Kidney (tissue), 14 donors: ENCODE data around the gene B3GNT7. TPM values are rescaled to one million over a fixed set of nuclear protein-coding genes. Genes with fewer than 3 reads are reported as not detected.
"Not testable (repeated sequence)": the region's sequence is repeated elsewhere in the genome, so short reads cannot be mapped to it uniquely, and the experiment has no call there.

Source experiments
- DNase-seq, 5 donors: peaks; one replicate each; pipeline ENCODE4 v3.0.0-alpha.2; 2013 to 2020
- FAIRE-seq: peaks from 2 replicates; lab custom pipeline; 2012; peaks lifted over from hg19 to GRCh38; lab: Jason Lieb, UNC
- H3K27ac ChIP-seq, 2 donors: one replicate each; pipeline ENCODE4 v1.7.0; 2013; ENCODE audit warnings: low read depth in 2 of 2, low read length in 2 of 2, inconsistent platforms in 1 of 2
- H3K27me3 ChIP-seq: one replicate; pipeline ENCODE4 v1.7.1; 2013; ENCODE audit warnings: low read length, inconsistent platforms; ENCODE audit not compliant: control insufficient read depth, insufficient read depth
- H3K36me3 ChIP-seq, 3 donors: one replicate each; pipeline versions ENCODE4 v1.7.0 to v1.7.1; 2013; ENCODE audit warnings: low read length in 3 of 3, control low read depth in 1 of 3, inconsistent platforms in 1 of 3; ENCODE audit not compliant: insufficient read depth in 3 of 3, control insufficient read depth in 2 of 3
- H3K4me1 ChIP-seq, 3 donors: one replicate each; pipeline versions ENCODE4 v1.7.0 to v1.7.1; 2013; ENCODE audit warnings: low read length in 3 of 3, inconsistent platforms in 1 of 3, low read depth in 1 of 3; ENCODE audit not compliant: control insufficient read depth in 2 of 3, insufficient read depth in 2 of 3
- H3K4me3 ChIP-seq, 3 donors: one replicate each; pipeline versions ENCODE4 v1.7.0 to v1.8.1; 2013; ENCODE audit warnings: low read length in 3 of 3, control low read depth in 1 of 3, inconsistent platforms in 1 of 3
- H3K9ac ChIP-seq, 3 donors: one replicate each; pipeline versions ENCODE4 v1.7.0 to v1.7.1; 2013; ENCODE audit warnings: low read length in 3 of 3, control low read depth in 1 of 3, inconsistent platforms in 1 of 3
- H3K9me3 ChIP-seq, 3 donors: one replicate each; pipeline versions ENCODE4 v1.7.0 to v1.7.1; 2013; ENCODE audit warnings: low read length in 3 of 3, control low read depth in 1 of 3, inconsistent platforms in 1 of 3; ENCODE audit not compliant: control insufficient read depth in 2 of 3, insufficient read depth in 1 of 3
- intact Hi-C: fragments of 100-400 bp; cut with DNase I; formaldehyde crosslinking; loops from one replicate; pipeline ENCODE4 v1.11.1; 2022
- polyA plus RNA-seq: library from polyadenylated mRNA; stranded (reverse); fragments of 350-450 nt; fragmentation: Illumina TruSeq; extraction: RNeasy Lipid Tissue Mini Kit (QIAGEN cat#74804); gene quantifications from one replicate; pipeline ENCODE4 v1.2.3, GENCODE V29; 2014; ENCODE audit warnings: low read depth, low replicate concordance; ENCODE audit not compliant: insufficient read depth
- total RNA-seq: library from RNA; stranded (reverse); fragmentation: NEBNext Ultra II Directional; extraction: Animal tissue kit (Norgen Biotek cat#: 25700); gene quantifications from one replicate; pipeline ENCODE4 v1.2.1, GENCODE V29; 2021
- TF ChIP-seq, protein P1 (sequence below): IDR thresholded peaks from 3 replicates; pipeline ENCODE4 v1.5.1; 2012; ENCODE audit warnings: mild to moderate bottlenecking, moderate library complexity, borderline replicate concordance; ENCODE audit not compliant: insufficient read depth; ENCODE audit errors: extremely low read depth
- donor health status: control.
- donor health status: control.
- donor health status: control.
- donor health status: control.
- donor health status: control.
- donor health status: DM: yes; HTN: yes; CAD: no.
- donor health status: Normal renal cell carcinoma (clear cell type).

B3GNT7 gene
- total and polyA plus RNA-seq, 2 donors from 2014 or later = 2.4 to 9.3 TPM

DNA sequence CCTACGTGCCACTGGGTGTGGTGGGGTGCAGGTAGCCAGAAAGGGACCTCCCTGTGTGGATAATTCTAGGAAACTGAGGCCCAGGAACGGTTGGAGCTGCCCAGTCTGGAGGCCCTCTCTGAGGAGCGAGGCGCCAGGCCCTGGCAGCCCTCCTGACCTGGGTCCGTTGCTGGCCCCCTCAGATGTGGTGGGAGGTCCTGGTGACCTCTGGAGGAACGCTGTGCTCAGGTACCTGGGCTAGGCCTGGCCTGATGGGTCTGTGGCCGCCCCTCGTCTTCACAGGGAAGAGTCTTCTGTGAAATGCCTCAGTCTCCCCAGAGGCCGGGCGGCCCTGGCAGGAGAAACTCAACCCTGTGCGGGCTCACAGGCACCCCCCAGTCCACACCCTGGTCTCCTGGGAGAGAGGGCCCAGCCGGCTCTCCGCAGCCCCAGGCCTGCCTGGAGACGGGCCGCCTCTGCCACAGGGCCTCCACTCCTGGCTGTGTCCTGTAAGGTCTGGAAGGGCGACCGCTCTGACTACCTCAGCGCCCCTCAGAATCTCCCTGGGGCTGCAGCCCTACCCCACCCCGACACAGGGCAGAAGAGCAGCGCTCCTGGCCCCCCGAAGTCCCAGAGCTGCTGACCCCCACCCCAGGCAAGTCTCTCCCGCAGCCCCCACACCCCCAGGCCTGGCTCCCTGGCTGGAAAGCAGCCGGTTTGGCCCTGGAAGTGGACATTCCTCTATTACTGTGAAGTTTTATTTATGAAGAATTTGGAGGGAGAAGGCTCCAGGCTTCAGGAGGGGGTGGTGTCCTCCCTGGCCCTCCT lies 3.7 kb downstream of the B3GNT7 start:
- Histone ChIP-seq H3K4me1 (peaks cover 0 to 8% (median 0%) of the 10 kb centered on the region in 3 donors), H3K27me3 (no peaks in the 10 kb centered on the region), H3K36me3 (no peaks in the 10 kb centered on the region), H3K27ac (no peak overlapping the region), H3K9me3 (no peaks in the 10 kb centered on the region), H3K9ac (no peak overlapping the region), H3K4me3 (no peak overlapping the region)
- FAIRE-seq = no peak
- no peak for DNase-seq
- TF ChIP-seq, protein P1, sequence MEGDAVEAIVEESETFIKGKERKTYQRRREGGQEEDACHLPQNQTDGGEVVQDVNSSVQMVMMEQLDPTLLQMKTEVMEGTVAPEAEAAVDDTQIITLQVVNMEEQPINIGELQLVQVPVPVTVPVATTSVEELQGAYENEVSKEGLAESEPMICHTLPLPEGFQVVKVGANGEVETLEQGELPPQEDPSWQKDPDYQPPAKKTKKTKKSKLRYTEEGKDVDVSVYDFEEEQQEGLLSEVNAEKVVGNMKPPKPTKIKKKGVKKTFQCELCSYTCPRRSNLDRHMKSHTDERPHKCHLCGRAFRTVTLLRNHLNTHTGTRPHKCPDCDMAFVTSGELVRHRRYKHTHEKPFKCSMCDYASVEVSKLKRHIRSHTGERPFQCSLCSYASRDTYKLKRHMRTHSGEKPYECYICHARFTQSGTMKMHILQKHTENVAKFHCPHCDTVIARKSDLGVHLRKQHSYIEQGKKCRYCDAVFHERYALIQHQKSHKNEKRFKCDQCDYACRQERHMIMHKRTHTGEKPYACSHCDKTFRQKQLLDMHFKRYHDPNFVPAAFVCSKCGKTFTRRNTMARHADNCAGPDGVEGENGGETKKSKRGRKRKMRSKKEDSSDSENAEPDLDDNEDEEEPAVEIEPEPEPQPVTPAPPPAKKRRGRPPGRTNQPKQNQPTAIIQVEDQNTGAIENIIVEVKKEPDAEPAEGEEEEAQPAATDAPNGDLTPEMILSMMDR = no peak
- intact Hi-C loops = no loop called here

- H3K9ac ChIP-seq = no peak overlapping the region
- H3K4me1 ChIP-seq = peaks cover 0 to 6% (median 0%) of the 10 kb centered on the region in 3 donors
- TF ChIP-seq, protein P1 = no peak
- H3K36me3 ChIP-seq = no peaks in the 10 kb centered on the region
- intact Hi-C loops = no loop called here
- no peaks in the 10 kb centered on the region for H3K27me3 ChIP-seq
- H3K27ac ChIP-seq = no peak overlapping the region
- FAIRE-seq (no peak), DNase-seq (no peak)
- H3K4me3 ChIP-seq = no peak overlapping the region
- no peaks in the 10 kb centered on the region for H3K9me3 ChIP-seq
These were observed 4.6 kb downstream of the B3GNT7 start for GRCh38 chr2:231399853-231400680.

DNA sequence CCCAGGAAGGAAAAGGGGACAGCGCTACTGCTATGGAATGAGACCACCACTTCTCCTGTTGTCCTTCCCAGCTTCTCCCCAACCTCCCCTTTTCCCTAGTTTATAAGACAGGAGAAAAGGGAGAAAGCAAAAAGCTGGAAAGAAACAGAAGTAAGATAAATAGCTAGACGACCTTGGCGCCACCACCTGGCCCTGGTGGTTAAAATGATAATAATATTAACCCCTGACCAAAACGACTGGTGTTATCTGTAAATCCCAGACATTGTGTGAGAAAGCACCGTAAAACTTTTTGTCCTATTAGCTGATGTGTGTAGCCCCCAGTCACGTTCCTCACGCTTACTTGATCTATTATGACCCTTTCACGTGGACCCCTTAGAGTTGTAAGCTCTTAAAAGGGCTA lies 5.2 kb downstream of the B3GNT7 start:
- H3K4me3 ChIP-seq, H3K4me1 ChIP-seq, intact Hi-C loops: not testable (repeated sequence)

DNA sequence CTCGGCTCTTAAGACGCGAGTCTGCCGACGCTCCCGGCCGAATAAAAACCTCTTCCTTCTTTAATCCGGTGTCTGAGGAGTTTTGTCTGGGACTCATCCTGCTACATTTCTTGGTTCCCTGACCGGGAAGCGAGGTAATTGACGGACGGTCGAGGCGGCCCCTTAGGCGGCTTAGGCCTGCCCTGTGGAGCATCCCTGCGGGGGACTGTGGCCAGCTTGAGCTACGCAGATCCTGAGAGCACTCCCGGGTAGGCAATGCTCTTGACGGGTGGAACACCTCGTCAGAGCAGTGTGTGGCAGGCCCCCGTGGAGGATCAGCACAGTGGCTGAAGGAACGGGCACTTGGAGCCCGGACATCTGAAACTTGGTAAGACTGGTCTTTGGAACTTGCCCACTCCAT lies 5.6 kb downstream of the B3GNT7 start:
- H3K9me3 ChIP-seq, H3K27me3 ChIP-seq, H3K9ac ChIP-seq, intact Hi-C loops, H3K36me3 ChIP-seq, FAIRE-seq, H3K4me3 ChIP-seq, DNase-seq, H3K27ac ChIP-seq, H3K4me1 ChIP-seq: not testable (repeated sequence)

More for the DNA sequence above, 5.2 kb downstream of the B3GNT7 start:
- not testable (repeated sequence) for H3K27ac ChIP-seq, DNase-seq, H3K27me3 ChIP-seq, H3K9ac ChIP-seq, H3K9me3 ChIP-seq, H3K36me3 ChIP-seq, FAIRE-seq

GRCh38 chr2:231403421-231404182 lies 8.1 kb downstream of the B3GNT7 start:
- H3K4me1 ChIP-seq, H3K9me3 ChIP-seq, H3K27me3 ChIP-seq, FAIRE-seq, H3K9ac ChIP-seq, H3K4me3 ChIP-seq, intact Hi-C loops, H3K27ac ChIP-seq, H3K36me3 ChIP-seq: not testable (repeated sequence)
- peak in 3 of 5 donors; percentile 51 to 67 (median 62) for DNase-seq

DNA sequence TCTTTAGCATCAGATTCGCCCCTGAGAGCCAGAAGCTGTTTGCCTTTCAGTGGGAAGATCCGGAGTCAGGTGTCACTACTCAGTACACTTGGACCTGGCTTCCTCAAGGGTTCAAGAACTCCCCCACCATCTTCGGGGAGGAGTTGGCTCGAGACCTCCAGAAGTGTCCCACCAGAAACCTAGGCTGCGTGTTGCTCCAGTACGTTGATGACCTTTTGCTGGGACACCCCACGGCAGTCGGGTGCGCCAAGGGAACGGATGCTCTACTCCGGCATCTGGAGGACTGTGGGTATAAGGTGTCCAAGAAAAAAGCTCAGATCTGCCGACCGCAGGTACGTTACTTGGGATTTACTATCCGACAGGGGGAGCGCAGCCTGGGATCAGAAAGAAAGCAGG lies 8.7 kb downstream of the B3GNT7 start:
- H3K9ac ChIP-seq, H3K4me1 ChIP-seq: not testable (repeated sequence)

More for the DNA sequence above, 8.7 kb downstream of the B3GNT7 start:
- FAIRE-seq, H3K9me3 ChIP-seq, H3K36me3 ChIP-seq, intact Hi-C loops, H3K27me3 ChIP-seq, H3K27ac ChIP-seq, H3K4me3 ChIP-seq: not testable (repeated sequence)
- DNase-seq = peak in 1 of 5 donors; percentile 45
